K562 (cell line): ENCODE data around the gene ARHGAP25. TPM values are rescaled to one million over a fixed set of nuclear protein-coding genes. Genes with fewer than 3 reads are reported as not detected.

Experiments used
- ATAC-seq: fragments of 200-7000 bp; cut with Tn5 transposase; 3 replicates; pipeline ENCODE4 v1.9.1; 2020; ENCODE audit warnings: moderate library complexity
- BruUV-seq: library from RNA; stranded (reverse); fragments of 400-500 nt; replicated peaks from 2 replicates; lab custom pipeline; 2021; lab: Mats Ljungman, UMichigan
- CTCF ChIA-PET: fragments of 300-600 bp; formaldehyde crosslinking; extraction: SDS; loops from one replicate; lab custom pipeline; 2021; ENCODE audit warnings: low intra/inter-chr PET ratio; lab: Yijun Ruan, JAX
- POLR2A ChIA-PET: fragments of 300-600, 350-650 bp; sonication (Branson Sonifier 250); formaldehyde crosslinking; extraction: SDS; loops from one replicate; lab custom pipeline; 2021; ENCODE audit warnings: antibody characterized with exemption, inconsistent platforms; lab: Yijun Ruan, JAX
- DNase-seq, 4 experiments: peaks; one replicate each; pipeline versions ENCODE4 v3.0.0 to v3.0.0-alpha.2; 2011 to 2018; ENCODE audit warnings: low spot score in 3 of 4, mixed read lengths in 3 of 4; ENCODE audit errors: extremely low read depth in 1 of 4
- FAIRE-seq: peaks from 2 replicates; lab custom pipeline; 2011; peaks lifted over from hg19 to GRCh38; lab: Jason Lieb, UNC
- H2AFZ ChIP-seq: 2 replicates; pipeline ENCODE4 v1.6.0; 2011; ENCODE audit warnings: low read depth, low read length, control low read depth, inconsistent platforms
- H3K27ac ChIP-seq: fragments of 200-600 bp; 3 replicates; pipeline ENCODE4 v1.8.0; 2011; ENCODE audit warnings: low read depth, mild to moderate bottlenecking, control low read depth, inconsistent platforms, low read length, moderate library complexity, mixed read lengths; ENCODE audit errors: extremely low read depth
- H3K27me3 ChIP-seq, 2 experiments: fragments of 300-600 bp in 1 of 2; 2 replicates in 1 of 2; 3 replicates in 1 of 2; pipeline versions ENCODE4 v1.6.0 to v1.8.0; 2011; ENCODE audit warnings: inconsistent platforms in 2 of 2, low read length in 2 of 2, mild to moderate bottlenecking in 1 of 2, mixed read lengths in 1 of 2, moderate library complexity in 1 of 2; ENCODE audit not compliant: control insufficient read depth in 2 of 2, insufficient read depth in 2 of 2
- H3K36me3 ChIP-seq: fragments of 300-600 bp; 3 replicates; pipeline ENCODE4 v1.8.0; 2011; ENCODE audit warnings: mild to moderate bottlenecking, low read length, inconsistent platforms; ENCODE audit not compliant: control insufficient read depth, insufficient read depth
- H3K4me1 ChIP-seq, 2 experiments: fragments of 200-600 bp in 1 of 2; replicated peaks in 1 of 2; 2 replicates in 1 of 2; 3 replicates in 1 of 2; pipeline versions ENCODE4 v1.5.1 to v1.8.0; 2011; ENCODE audit warnings: inconsistent platforms in 2 of 2, low read length in 2 of 2, mild to moderate bottlenecking in 1 of 2, mixed read lengths in 1 of 2, moderate library complexity in 1 of 2; ENCODE audit not compliant: control insufficient read depth in 2 of 2, insufficient read depth in 2 of 2
- H3K4me2 ChIP-seq: 2 replicates; pipeline ENCODE4 v1.6.1; 2011; ENCODE audit warnings: low read length, control low read depth, inconsistent platforms, mixed read lengths; ENCODE audit not compliant: insufficient read depth
- H3K4me3 ChIP-seq: fragments of 200-600 bp; sonication (generic), shearing (Covaris generic); 2 replicates; pipeline ENCODE4 v1.5.1; 2016; ENCODE audit warnings: control low read depth, inconsistent platforms
- H3K79me2 ChIP-seq: fragments of 200-600 bp; 3 replicates; pipeline ENCODE4 v1.8.0; 2011; ENCODE audit warnings: low read length, inconsistent platforms; ENCODE audit not compliant: control insufficient read depth, insufficient read depth
- H3K9ac ChIP-seq, 2 experiments: 2 replicates each; pipeline versions ENCODE4 v1.6.0 to v1.6.1; 2011; ENCODE audit warnings: low read depth in 2 of 2, low read length in 2 of 2, control low read depth in 1 of 2, inconsistent platforms in 1 of 2, mild to moderate bottlenecking in 1 of 2, mixed read lengths in 1 of 2; ENCODE audit not compliant: insufficient read depth in 1 of 2
- H3K9me1 ChIP-seq: one replicate; pipeline ENCODE4 v1.6.0; 2011; ENCODE audit warnings: inconsistent platforms, mild to moderate bottlenecking, low read length, moderate library complexity; ENCODE audit not compliant: control insufficient read depth, insufficient read depth
- H3K9me3 ChIP-seq: replicated peaks from 2 replicates; pipeline ENCODE4 v1.5.1; 2011; ENCODE audit warnings: low read depth, low read length, inconsistent platforms; ENCODE audit not compliant: control insufficient read depth, insufficient read depth
- H4K20me1 ChIP-seq: replicated peaks from 2 replicates; pipeline ENCODE4 v1.6.1; 2011; ENCODE audit warnings: low read length, inconsistent platforms, mixed read lengths; ENCODE audit not compliant: control insufficient read depth, insufficient read depth
- CBFA2T3 ChIP-seq: fragments of 450-650 bp; IDR thresholded peaks from 2 replicates; pipeline ENCODE4 v1.6.1; 2017
- CTCFL ChIP-seq: IDR thresholded peaks from 2 replicates; pipeline ENCODE4 v1.6.1; 2011; ENCODE audit warnings: borderline replicate concordance, low read depth, mild to moderate bottlenecking, moderate library complexity, low read length; ENCODE audit not compliant: insufficient read depth, poor library complexity, severe bottlenecking
- DEAF1 ChIP-seq: fragments of 450-650 bp; formaldehyde crosslinking; IDR thresholded peaks from 2 replicates; pipeline ENCODE4 v1.4.0; 2020; ENCODE audit warnings: mild to moderate bottlenecking, moderate library complexity
- EHMT2 ChIP-seq: fragments of 450-650 bp; IDR thresholded peaks from 2 replicates; pipeline ENCODE4 v1.6.1; 2018; ENCODE audit warnings: antibody characterized with exemption
- ELK1 ChIP-seq: sonication (generic); formaldehyde crosslinking; IDR thresholded peaks from 2 replicates; pipeline ENCODE4 v1.8.1; 2022; ENCODE audit warnings: missing genetic modification reagents
- FOXJ2 ChIP-seq: fragments of 200-800 bp; sonication (Bioruptor generic); IDR thresholded peaks from 2 replicates; pipeline ENCODE4 v1.6.1; 2016; ENCODE audit warnings: missing genetic modification characterization, missing compliant biosample characterization
- HDAC2 ChIP-seq: fragments of 450-650 bp; IDR thresholded peaks from 2 replicates; pipeline ENCODE4 v1.6.1; 2016; ENCODE audit warnings: mild to moderate bottlenecking
- HSF4 ChIP-seq: fragments of 250-450 bp; sonication (Bioruptor Pico); IDR thresholded peaks from 2 replicates; pipeline ENCODE4 v2.1.2; 2022; ENCODE audit warnings: mild to moderate bottlenecking, moderate library complexity, borderline replicate concordance
- RAD21 ChIP-seq, 2 experiments: fragments of 250-450 bp in 1 of 2; fragments of 450-650 bp in 1 of 2; sonication (Bioruptor Pico) in 1 of 2; formaldehyde crosslinking in 1 of 2; IDR thresholded peaks in 1 of 2; conservative IDR thresholded peaks in 1 of 2; 2 replicates each; pipeline versions ENCODE4 v1.4.0 to v1.8.0; 2020 to 2022; ENCODE audit warnings: mild to moderate bottlenecking in 2 of 2, moderate library complexity in 1 of 2
- RCOR1 ChIP-seq, 2 experiments: IDR thresholded peaks; 2 replicates each; pipeline ENCODE4 v1.6.1; 2012; ENCODE audit warnings: low read depth in 2 of 2, low read length in 2 of 2, borderline replicate concordance in 1 of 2, improper control_type of control experiment in 1 of 2
- SMC3 ChIP-seq: conservative IDR thresholded peaks from 2 replicates; pipeline ENCODE4 v1.6.1; 2011; ENCODE audit warnings: low read depth, low read length, improper control_type of control experiment; ENCODE audit not compliant: insufficient read depth
- ZBTB5 ChIP-seq: fragments of 450-650 bp; IDR thresholded peaks from 2 replicates; pipeline ENCODE4 v1.6.1; 2017; ENCODE audit warnings: antibody characterized with exemption
- ZNF133 ChIP-seq: fragments of 250-450 bp; sonication (Bioruptor Pico); IDR thresholded peaks from 2 replicates; pipeline ENCODE4 v1.4.0; 2020; ENCODE audit warnings: mild to moderate bottlenecking
- ZNF79 ChIP-seq: fragments of 250-450 bp; sonication (Bioruptor Pico); IDR thresholded peaks from 2 replicates; pipeline ENCODE4 v1.4.0; 2020; ENCODE audit warnings: low read depth, mild to moderate bottlenecking, moderate library complexity
- WGBS: fragments of 100-300 bp; shearing (Covaris generic); methylation state at CpG from one replicate; pipeline ENCODE4 v1.1.6; 2016; ENCODE audit warnings: low coverage, mixed read lengths; ENCODE audit not compliant: insufficient coverage; ENCODE audit errors: missing lambda C conversion rate; 5-methylcytosine and 5-hydroxymethylcytosine counted together
- in situ Hi-C: fragments of 300-500 bp; cut with MboI; formaldehyde crosslinking; loops from 4 replicates; pipeline ENCODE4 v1.15.0; 2018; ENCODE audit warnings: inconsistent platforms, mixed read lengths
- intact Hi-C: fragments of 100-400 bp; cut with micrococcal nuclease; formaldehyde crosslinking; loops from 2 replicates; pipeline ENCODE4 v1.14.2; 2022
- polyA plus RNA-seq, 8 experiments: library from polyadenylated mRNA; depleted of rRNA in 4 of 8; stranded (reverse) in 5 of 8; unstranded in 3 of 8; fragments of >200 nt; fragmentation: Nextera tagmentation in 2 of 8; fragmentation: Illumina TruSeq in 1 of 8; extraction: Ambion mirVana in 2 of 8; extraction: Trizol in 1 of 8; gene quantifications; 2 replicates each; pipeline versions ENCODE4 v1.2.1 to v1.2.3, GENCODE V29; 2011 to 2014; ENCODE audit warnings: inconsistent platforms in 1 of 8, missing spikeins in 1 of 8
- total RNA-seq, 7 experiments: library from RNA; depleted of rRNA in 6 of 7; stranded (reverse); fragments of >200 nt in 6 of 7; fragmentation: Illumina TruSeq in 2 of 7; extraction: Trizol in 2 of 7; gene quantifications; 2 replicates each; pipeline versions ENCODE4 v1.2.1 to v1.2.3, GENCODE V29; 2011 to 2021; ENCODE audit warnings: low replicate concordance in 1 of 7

ARHGAP25 gene
- total and polyA plus RNA-seq, 9 of the 15 experiments (the other 6 are each of a cell fraction or from before 2014, with no cell fraction given): 4.9 to 14.8 (median 10.7) TPM

- no peaks in the 10 kb centered on the region for H3K36me3 ChIP-seq
- H3K79me2 ChIP-seq: no peaks in the 10 kb centered on the region
- intact Hi-C loops (loop anchor here (1.0 to 5.0 kb wide), 3 partner anchors 63 to 218 kb away; no protein-coding TSS in a partner anchor), in situ Hi-C loops (loop anchor here (10.0 kb wide), 1 partner anchor 225 kb away; no protein-coding TSS in a partner anchor)
- POLR2A ChIA-PET: interaction anchor here (0.7 to 1.1 kb wide), 6 partner anchors 9 to 193 kb away, joined by 3 to 4 read pairs (median 3); no protein-coding TSS in a partner anchor
- peak overlapping the region; percentile 17 for H3K4me2 ChIP-seq
- CTCF ChIA-PET: interaction anchor here (0.5 to 2.8 kb wide), 8 partner anchors 9 to 246 kb away, joined by 3 to 22 read pairs (median 3); partner anchors contain the start of gene PROKR1
- no peak overlapping the region for H3K27ac ChIP-seq
- ATAC-seq: peak; percentile 94
- no peaks in the 10 kb centered on the region; a peak in 1 of 5 replicates for H3K4me1 ChIP-seq
- FAIRE-seq: peak; percentile 93
- no peaks in the 10 kb centered on the region for H3K9me1 ChIP-seq
- no peaks in the 10 kb centered on the region for H4K20me1 ChIP-seq
- no peaks in the 10 kb centered on the region; a peak in 1 of 5 replicates for H3K27me3 ChIP-seq
- 3% methylated on average over 5 of the region's 5 CpGs for WGBS
- H2AFZ ChIP-seq: peak overlapping the region; percentile 79
- no TSS peak for BruUV-seq
- H3K9ac ChIP-seq: no peak overlapping the region
- no peaks in the 10 kb centered on the region for H3K9me3 ChIP-seq
- H3K4me3 ChIP-seq: no peak overlapping the region
- DNase-seq: peak; percentile 25 to 62 (median 43)
- TF ChIP-seq RCOR1 (IDR thresholded peaks at IDR 0.05; ENCODE audit: borderline replicate concordance in 1 of 2, low read depth in 2 of 2, low read length in 2 of 2) (0 out of 4 replicates have a peak, but pooled peaks of 1 of the 2 experiments have one; percentile 6), CBFA2T3 (no peak), ZNF133 (CRISPR knock-in tag) (no peak), HDAC2 (no peak), FOXJ2 (no peak), ZBTB5 (no peak), DEAF1 (peak; percentile 25; the same call in 1 of the 2 replicates), ZNF79 (CRISPR knock-in tag) (no peak), ELK1 (CRISPR knock-in tag) (no peak), CTCFL (no peak), EHMT2 (no peak), SMC3 (peak; percentile 19; the same call in 1 of the 2 replicates), RAD21 (CRISPR knock-in tag; conservative IDR thresholded peaks at IDR 0.05 in 1 of 2, IDR thresholded peaks at IDR 0.05 in 1 of 2) (peak; percentile 75 to 83), HSF4 (CRISPR knock-in tag) (no peak)
Measured at GRCh38 chr2:68709421-68709911, 25.1 kb upstream of the ARHGAP25 start.
